GM18499 (cell line): ENCODE measurements around the gene CCDC183.
"Not testable (repeated sequence)": the region's sequence is repeated elsewhere in the genome, so short reads cannot be mapped to it uniquely, and the experiment has no call there.

ENCODE experiments used
- ATAC-seq: cut with Tn5 transposase; IDR thresholded peaks from one replicate; pipeline ENCODE4 v1.9.1; 2021; ENCODE audit warnings: moderate number of reproducible peaks; ENCODE audit not compliant: insufficient read depth, unreplicated experiment

The CCDC183 gene

GRCh38 chr9:136784249-136784996, 11.7 kb upstream of the CCDC183 start:
- ATAC-seq, result no peak

DNA sequence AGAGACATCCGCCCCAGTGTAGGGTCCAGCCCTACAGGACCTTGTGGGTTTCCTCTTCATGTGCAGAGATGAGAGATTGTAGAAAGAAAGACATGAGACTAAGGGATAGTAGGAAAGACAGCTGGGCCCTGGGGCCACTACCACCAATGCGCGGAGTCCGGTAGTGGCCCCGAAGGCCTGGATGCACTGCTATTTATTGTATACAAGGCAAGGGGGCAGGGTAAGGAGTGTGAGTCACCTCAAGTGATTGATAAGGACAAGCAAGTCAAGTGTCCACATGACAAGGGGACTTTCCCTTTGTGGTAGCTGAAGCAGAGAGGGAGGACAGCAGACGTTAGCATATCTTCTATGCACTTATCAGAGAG, 11.2 kb upstream of the CCDC183 start:
- ATAC-seq, result no peak

- ATAC-seq, result not testable (repeated sequence)
These were observed 10.4 kb upstream of the CCDC183 start for GRCh38 chr9:136785565-136786355.

DNA sequence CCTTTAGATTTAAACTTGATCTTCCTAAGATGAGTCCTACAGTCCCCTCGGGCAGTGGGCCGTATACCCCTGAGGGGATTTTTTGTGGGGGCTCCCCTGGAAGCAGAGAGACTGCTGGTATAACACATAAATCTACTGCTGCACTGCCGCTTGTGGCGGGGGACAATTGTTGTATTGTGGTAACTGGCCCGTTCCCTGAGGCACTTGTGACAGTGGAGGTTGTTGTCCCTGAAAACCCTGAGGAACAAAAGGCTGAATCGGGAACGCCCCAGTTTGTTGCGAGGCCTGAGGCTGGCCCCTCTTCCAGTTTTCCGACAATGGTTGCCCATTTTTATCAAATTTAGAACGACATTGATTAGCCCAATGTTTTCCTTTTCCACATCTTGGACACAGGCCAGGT, 9.7 kb upstream of the CCDC183 start:
- no peak for ATAC-seq

GRCh38 chr9:136786983-136787382, 9.2 kb upstream of the CCDC183 start:
- ATAC-seq, result not testable (repeated sequence)

- ATAC-seq, result no peak
These were observed 8.3 kb upstream of the CCDC183 start for GRCh38 chr9:136787690-136788400.

DNA sequence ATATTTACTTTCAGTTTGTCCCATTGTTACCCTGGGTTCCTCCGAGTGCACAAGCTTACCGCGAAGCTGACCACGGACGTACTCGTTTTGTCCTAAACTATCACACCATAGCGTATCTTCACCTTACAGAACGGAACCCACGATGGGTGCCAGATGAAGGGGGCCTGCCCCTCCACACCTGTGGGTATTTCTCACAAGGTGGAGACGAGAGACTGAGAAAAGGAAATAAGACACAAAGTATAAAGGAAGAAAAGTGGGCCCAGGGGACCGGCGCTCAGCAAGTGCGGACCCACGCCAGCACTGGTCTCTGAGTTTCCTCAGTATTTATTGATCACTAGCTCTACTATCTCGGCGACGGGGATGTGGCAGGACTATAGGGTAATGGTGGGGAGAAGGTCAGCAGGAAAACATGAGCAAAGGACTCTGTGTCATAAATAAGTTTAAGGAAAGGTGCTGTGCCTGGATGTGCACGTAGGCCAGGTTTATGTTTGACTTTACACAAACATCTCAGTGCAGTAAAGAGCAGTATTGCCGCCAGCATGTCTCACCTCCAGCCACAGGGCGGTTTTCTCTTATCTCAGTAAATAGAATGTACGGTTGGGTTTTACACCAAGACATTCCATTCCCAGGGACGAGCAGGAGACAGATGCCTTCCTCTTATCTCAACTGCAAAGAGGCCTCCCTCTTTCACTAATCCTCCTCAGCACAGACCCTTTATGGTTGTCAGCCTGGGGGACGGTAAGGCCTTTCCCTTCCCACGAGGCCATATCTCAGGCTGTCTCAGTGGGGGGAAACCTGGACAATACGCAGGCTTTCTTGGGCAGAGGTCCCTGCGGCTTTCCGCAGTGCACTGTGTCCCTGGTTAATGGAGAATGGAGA, 7.3 kb upstream of the CCDC183 start:
- not testable (repeated sequence) for ATAC-seq

- no peak for ATAC-seq
These were observed 6.6 kb upstream of the CCDC183 start for GRCh38 chr9:136789523-136789937.

DNA sequence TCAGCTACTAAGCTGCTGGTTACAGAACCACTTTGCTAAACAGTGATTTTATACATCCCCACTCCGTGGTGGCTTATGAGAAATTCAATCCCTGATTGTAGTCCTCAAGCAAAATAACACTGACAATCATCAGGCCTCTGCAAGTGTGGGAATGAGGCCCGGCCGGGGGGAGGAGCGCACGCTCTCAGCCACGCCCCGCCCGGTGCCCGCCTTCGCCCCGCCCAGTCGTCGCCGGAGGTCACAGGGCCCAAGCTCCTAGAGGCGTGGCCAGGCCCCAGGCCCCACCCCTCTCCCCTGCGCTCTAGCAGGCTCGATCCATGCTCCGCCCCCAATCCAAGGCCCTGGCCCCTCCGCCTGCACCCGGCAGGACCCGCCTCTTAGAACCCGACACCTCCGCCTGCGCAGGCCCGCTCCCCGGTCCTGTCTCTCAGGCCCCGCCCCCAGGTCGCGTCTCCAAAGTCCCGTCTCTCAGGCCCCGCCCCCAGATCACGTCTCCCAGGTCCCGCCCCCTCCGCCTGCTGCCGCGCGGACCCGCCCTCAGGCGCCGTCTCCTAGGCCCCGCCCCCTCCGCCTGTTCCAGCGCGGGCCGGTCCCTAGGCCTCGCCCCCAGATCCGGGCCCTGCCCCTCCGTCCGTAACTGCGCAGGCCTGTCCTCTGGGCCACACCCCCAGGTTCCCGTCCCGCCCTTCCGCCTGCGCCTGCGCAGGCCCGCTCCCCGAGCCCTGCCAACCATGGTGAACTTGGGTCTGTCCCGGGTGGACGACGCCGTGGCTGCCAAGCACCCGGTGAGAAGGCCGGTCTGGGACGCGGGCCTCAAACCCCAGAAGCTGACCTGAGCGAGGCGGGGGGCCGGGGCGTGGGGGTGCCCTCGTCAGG, 5.3 kb upstream of the CCDC183 start, which contains the start of gene TMEM141:
TSS of gene TMEM141 (plus strand) at position 705 of the 876 bp plus-strand sequence. CDS start at position 732, 27 bp downstream.
- ATAC-seq, result no peak

DNA sequence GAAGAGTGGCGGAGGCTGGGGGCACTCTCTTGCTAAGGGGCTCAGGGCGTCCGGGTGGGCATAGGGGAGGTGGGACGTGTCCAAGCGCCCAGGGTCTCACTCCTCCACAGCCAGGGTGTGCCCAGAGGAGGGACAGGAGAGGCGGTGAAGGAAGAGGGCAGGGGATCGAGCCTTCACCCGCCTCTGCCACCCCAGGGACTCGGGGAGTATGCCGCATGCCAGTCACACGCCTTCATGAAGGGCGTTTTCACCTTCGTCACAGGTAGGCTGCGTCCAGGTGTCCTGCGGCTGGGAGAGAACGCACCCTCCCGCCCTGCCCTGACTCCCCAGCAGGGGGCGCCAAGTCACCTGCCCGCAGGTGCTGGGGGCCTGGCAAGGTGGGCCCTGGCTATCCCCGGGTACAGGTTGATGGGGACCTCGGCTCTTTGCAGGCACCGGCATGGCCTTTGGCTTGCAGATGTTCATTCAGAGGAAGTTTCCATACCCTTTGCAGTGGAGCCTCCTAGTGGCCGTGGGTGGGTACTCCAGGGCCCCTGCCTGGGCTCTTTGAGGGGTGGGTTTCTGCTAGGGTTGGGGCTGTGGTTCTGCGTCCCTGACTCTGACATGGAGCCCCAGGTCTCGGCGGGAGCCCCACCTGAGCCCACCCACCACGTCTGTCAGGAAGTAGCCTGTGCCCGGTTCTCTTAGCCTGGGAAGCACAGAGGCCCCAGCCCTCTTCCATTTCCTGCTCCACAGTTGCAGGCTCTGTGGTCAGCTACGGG, 4.4 kb upstream of the CCDC183 start:
- ATAC-seq, result no peak

DNA sequence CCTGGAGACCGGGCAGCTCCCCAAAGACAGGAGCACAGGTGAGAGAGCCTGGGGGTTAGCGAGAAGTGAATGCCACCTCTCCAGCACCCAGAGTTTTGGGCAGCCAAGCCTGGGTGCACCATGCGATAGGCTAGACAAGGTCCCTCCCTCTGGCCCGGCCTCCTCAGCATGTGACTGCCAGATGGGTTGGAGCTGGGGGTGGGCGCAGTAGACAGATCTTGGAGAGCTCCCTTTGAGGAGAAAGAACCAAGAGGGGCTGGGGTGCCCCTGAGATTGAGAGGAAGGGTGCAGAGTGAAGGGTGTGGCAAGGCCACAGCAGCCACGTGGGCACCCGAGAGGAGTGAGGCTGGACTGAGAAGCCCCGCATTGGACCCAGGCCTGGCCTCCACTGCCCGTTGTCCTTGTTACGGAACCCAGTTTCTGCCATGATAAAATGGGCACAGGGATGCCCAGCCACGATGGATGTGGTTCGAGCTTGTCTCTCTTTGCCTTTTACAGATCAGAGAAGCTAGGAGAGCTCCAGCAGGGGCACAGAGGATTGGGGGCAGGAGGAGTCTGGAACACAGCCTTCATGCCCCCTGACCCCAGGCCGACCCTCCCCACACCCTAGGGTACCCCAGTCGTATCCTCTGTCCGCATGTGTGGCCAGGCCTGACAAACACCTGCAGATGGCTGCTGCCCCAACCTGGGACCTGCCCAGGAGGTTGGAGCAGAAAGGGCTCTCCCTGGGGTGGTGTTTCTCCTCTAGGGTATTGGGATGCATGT, 3.6 kb upstream of the CCDC183 start:
- no peak for ATAC-seq

DNA sequence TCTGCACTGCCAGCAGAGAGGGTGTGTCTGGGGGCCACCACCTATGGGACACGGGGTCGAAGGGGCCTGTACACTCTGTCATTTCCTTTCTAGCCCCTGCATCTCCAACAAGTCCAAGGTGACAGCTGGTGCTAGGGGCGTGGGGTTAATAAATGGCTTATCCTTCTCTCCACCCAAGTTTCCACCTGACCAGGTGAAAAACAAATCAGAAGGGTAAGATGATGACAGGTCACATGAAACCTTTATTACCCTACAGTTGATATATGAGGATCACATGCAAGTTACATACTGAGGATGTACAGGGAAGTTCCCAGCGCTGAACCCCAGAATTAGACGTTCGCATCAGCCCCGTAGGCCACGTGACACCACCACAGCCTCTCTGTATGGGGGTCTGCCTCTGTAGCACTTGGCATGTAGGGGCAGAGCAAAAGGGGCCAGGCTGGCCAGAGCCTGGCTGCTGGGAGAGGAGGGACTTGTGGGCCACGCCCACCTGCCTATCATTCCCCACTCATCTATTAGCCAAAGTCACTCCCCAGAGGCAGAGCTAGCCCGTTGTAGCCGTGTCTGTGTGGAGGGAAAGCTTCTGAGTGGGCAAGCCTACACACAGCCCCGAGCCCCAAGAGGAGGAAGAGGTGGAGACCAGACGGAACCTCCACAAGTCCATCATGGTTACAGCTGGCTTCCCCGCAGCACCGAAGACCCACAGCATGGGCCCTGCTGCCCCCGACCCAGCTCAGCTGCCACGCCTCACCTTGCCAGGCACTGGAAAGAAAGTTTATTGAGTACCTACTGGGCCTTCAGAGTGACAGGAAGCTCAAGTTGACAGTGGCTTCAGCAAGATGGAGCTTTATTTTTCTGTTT, 2.8 kb upstream of the CCDC183 start:
- no peak for ATAC-seq

GRCh38 chr9:136794281-136794999, 1.7 kb upstream of the CCDC183 start:
- no peak for ATAC-seq

- no peak for ATAC-seq
These were observed 1.2 kb upstream of the CCDC183 start for GRCh38 chr9:136795000-136795348.

GRCh38 chr9:136796775-136797347, 723 bp downstream of the CCDC183 start:
- not testable (repeated sequence) for ATAC-seq

GRCh38 chr9:136798708-136799078, 2.6 kb downstream of the CCDC183 start:
- no peak for ATAC-seq
